Measurements from ENCODE around the gene FBLN1.

DNA sequence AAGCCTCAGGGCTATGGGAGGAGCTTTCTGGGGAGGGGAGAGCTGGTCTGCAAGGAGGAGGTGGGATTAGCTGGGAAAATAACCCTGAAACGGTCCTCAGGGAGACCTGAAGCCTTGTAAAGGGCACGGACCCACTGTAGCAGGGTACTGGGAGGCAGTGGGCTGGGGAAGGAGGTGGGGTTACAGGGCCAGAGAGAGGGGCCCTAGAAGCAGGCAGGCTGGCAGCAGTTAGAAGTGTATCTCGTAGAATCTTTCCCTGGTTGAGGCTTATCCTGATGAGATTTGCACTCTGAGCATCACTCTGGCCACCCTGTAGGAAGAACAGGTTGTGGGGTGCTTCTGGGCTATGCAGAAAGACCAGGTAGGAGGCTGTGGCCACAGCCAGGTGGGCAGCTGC, 29.6 kb downstream of the FBLN1 start:
- TF ChIP-seq CTCF (IDR thresholded peaks at IDR 0.05): no peak
- TF ChIP-seq POLR2A (IDR thresholded peaks at IDR 0.05): no peak
